Hematopoietic multipotent progenitor cell (in vitro differentiated cells): ENCODE results near the gene RSPH6A. TPM values are rescaled to one million over a fixed set of nuclear protein-coding genes. Genes with fewer than 3 reads are reported as not detected.

ENCODE experiments used
- DNase-seq, 3 donors: peaks; one replicate each; pipeline ENCODE4 v3.0.0-alpha.2; 2011 to 2015; ENCODE audit warnings: low read depth in 2 of 3, low spot score in 2 of 3
- total RNA-seq: library from RNA; depleted of rRNA; stranded (reverse); fragments of >200 nt; gene quantifications from one replicate; pipeline ENCODE4 v1.2.3, GENCODE V29; 2012

RSPH6A gene
- total RNA-seq, 1 donor = 0.27 TPM

DNA sequence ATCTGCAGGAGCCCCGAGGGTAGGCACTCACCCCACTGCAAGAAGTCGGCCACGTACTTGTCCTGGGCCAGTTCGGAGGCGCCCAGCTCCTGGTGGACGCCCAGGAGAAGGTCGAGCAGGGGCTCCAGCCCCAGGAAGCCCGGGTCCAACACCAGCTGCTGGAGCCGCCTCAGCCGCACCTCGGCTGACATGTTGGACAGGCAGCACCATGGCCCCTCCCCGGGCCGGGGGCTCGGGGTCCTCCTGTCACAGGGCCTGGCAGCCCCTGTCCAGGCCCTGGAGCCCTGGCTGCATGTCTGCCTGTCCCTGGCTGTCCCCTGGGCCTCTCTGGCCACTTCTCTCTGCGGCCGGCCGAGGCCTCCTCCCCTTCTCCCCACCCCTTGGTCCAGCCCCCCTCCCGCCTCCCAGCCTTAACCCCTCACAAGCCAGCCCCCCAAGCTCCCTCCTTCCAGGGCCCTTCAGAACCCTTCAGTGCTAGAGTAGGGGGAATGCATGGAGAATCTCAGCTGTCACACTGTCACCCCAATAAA is 32.9 kb downstream of the RSPH6A start, which contains the start of gene DMPK:
TSS of gene DMPK (minus strand) at position 329 of the 530 bp plus-strand sequence. CDS start at position 191, 138 bp downstream.
- no peak for DNase-seq

DNA sequence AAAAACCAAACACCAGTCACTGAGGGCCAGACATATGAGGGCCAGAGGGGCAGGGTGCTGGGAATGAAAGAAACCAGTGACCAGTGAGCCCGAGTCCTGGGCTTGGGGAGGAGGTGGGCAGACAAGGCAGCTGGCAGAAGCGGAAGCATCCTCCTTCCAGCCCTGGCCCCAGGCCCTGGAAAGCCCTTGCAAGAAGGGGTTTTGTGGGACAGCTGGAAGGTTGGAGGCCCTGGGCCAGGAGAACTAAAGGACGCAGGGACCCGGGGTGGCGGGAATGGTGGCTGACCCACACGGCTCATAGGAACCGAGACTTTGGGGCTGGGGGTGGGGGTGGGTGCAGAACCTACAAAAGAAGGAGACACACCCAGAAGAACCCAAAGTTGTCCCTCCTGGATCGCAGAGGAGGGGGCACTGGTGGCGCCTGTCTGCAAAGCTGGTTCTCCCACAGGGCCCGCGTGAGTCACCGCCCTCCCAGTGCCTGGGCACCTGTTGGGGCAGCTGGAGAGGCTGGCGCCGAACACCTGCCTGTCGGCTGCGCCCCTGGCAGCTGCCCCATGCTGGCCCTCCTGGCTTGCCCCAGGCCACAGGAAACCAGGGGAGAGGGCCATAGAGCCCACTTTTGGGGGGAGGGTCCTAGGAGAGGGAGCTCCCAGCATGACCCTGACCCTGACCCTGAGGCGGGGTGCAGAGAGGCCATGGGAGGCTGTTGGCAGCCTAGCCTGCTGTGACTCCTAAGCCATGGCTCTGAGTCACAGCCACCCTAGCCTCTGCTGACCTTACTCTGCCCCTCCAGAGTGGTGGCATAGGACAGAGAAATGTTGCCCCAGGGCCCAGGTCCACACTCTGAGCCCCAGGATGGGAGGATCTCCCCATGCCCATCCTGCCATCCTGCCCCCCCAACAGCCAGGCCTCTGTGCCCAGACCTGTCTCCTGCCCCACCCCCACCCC is 33.6 kb downstream of the RSPH6A start:
- DNase-seq = no peak

DNA sequence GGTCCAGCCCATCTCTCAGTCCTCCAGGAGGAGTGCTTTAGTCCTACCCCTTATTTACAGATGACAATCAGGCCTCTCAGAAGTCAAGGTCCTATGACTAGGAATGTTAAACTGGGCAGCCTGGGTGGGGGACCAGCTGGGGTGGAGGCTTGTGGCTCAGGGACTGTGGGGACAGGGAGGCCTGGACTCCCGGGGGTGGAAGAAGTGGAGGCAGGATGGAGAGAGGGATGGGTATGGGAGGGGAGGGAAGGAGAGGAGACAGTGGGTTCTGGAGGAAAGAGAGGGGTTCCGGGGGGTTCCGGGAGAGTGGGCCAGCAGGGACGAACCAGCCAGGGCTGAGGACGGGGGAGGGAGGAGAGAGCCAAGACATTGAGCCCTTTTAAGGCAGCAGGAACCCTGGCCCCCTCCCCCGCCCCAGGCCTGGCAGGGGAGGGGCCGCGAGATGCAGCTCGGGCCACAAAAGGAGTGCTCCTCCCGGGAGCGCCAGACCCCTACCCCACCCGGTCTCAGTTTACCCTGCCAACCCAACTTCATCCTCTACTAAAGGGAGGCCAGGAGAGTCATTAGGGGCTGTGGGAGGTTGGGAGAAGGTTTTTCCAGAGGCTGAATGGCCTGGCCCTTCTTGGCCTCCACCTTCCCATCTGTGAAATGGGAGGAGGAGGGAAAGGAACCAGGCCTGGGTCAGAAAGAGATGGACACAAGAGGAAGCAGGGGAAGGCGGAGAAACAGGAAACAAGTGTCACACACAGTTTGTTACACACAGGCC is 34.5 kb downstream of the RSPH6A start:
- no peak for DNase-seq

DNA sequence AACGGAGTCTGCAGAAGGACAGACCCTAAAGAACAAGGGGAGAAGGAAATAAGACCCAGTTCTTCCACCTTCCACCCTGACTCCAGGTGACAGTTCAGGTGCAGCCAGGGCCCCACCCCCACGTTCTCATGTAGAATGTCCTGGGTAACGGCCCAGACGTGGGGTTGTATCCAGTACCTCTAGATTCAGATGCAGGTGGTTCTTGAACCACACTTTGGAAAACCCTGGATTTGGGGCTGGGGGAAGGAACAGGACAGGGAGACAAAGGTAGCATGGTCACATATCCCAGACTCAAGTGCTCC is 35.0 kb downstream of the RSPH6A start:
- DNase-seq = no peak

DNA sequence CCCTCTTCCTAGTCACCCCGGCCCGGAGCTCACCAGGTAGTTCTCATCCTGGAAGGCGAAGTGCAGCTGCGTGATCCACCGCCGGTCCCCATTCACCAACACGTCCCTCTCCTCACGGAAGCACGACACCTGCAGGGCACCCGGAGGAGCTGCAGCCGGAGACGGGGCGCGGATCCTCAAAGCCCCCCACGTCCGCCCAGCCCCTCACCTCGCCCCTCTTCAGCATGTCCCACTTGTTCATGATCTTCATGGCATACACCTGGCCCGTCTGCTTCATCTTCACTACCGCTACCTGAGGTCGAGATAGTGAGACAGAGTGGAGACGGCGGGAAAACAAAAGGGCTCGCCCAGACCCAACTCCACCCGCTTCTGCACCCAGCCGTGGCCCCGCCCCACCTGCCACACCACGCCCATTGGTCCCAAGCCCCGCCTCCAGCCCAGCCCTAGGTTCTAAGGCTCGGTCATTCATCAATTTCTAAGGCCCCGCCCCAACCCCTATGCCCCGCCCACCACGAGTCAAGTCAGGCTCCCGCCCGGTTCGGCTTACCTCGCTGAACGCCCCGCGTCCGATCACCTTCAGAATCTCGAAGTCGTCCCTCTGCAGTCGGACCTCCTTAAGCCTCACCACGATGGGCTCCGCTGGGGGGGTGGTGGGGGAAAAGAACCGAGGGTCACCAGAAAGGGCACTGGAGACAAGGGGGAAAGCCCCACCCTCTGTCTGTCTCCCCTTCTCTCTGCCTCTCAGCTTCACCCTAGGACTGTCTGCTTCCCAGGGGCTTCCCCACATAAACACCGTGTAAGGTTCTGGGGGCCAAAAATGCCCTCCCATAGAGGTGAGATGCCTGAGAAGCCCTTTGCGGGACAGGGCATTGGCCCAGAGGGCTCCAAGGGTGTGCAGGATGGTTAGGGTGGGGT is 35.6 kb downstream of the RSPH6A start:
- DNase-seq = peak; percentile 42 to 78 (median 74)

DNA sequence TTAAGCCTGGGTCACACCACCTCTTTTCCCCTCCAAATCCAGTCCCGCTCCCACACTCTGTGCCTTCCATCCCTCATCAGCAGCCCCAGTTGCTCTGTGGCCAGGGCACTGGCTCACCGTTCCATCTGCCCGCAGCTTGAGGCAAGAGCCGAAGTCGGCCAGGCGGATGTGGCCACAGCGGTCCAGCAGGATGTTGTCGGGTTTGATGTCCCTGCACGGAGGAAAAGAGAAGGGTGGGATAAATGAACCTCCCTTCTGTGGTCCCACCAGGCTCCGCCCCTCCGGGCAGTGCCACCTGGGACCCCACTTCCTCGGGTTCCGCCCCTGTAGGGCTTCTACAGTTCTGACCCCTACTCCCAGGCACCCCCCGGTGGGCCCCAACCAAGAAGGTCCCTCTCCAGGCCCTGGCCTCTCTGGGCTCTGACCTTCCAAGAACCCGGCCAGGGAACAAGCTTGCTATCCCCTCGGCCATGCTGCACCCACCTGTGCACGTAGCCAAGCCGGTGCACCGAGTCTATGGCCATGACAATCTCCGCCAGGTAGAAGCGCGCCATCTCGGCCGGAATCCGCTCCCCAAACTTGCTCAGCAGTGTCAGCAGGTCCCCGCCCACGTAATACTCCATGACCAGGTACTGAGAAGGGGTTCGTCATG is 37.0 kb downstream of the RSPH6A start:
- no peak for DNase-seq

DNA sequence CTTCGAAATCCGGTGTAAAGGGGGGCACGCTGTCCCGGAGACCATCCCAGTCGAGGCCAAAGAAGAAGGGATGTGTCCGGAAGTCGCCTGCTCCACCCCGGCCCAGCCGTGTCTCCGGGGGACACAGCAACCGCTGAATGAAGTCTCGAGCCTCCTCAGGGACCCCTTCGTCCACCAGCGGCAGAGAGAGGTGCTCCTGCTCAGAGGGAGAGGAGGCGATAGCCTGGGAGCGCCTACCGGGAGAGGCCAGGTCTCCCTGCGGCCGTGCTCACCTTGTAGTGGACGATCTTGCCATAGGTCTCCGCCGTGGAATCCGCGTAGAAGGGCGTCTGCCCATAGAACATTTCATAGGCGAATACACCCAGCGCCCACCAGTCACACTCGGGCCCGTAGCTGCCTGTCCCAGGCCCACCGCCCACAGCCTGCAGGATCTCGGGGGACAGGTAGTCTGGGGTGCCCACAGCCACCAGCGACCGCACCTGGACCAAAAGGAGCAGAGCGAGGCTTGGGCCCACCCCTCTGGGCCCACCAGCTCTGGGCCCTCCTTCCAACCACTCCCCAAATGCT is 37.6 kb downstream of the RSPH6A start:
- no peak for DNase-seq

DNA sequence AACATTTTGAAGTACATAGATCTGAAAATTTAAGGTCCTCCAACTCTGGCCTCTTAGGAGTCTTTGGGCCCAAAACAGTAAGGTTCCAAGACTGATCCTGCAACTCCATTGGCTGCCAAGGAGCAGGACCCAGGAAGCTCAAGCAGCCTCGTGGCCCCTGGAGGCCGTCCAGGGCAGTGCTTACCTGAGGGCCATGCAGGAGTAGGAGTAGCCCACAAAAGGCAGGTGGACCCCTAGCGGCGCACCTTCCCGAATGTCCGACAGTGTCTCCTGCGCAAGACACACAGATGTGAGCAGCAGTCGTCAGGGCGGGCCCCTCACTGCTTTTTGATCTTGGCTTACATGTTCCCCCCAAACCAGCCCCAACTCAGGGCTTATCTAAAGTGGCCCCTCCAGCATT is 40.3 kb downstream of the RSPH6A start:
- no peak for DNase-seq

DNA sequence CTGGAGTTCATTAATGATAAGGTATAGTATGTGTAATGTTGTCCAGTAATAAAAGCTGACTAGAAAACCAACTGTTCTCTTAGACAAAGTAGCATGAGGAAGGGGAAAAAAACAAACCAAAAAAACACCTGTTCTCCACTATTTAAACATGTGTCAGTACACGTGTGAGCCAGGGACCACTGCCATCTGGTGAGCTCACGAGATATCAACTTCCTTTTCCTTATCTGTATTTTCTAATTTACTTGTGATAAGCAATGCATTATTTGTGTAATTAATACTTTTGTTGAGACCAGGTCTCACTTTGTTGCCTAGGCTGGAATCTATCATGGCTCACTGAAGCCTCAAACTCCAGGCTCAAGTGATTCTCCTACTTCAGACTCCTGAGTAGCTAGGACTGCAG is 41.7 kb downstream of the RSPH6A start:
- no peak for DNase-seq

DNA sequence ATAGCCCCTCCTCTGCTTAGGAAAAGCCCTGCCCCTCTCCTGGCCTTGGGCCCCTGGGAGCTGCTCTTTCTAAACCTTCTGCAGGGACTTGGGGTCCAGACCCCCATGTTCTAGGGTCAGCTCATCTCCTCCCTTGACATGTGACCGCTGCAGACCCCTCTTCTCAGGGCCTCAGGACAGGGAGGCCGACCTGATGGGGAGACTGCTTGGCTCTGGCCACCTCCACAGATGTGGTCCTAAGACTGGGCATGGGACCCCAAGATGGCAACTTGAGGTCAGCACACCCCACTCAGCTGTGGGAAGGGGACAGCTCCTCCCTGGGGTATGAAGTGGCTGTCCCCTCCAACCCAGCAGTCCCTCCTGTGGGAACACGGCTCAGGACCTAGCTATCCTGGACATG is 42.2 kb downstream of the RSPH6A start:
- no peak for DNase-seq

DNA sequence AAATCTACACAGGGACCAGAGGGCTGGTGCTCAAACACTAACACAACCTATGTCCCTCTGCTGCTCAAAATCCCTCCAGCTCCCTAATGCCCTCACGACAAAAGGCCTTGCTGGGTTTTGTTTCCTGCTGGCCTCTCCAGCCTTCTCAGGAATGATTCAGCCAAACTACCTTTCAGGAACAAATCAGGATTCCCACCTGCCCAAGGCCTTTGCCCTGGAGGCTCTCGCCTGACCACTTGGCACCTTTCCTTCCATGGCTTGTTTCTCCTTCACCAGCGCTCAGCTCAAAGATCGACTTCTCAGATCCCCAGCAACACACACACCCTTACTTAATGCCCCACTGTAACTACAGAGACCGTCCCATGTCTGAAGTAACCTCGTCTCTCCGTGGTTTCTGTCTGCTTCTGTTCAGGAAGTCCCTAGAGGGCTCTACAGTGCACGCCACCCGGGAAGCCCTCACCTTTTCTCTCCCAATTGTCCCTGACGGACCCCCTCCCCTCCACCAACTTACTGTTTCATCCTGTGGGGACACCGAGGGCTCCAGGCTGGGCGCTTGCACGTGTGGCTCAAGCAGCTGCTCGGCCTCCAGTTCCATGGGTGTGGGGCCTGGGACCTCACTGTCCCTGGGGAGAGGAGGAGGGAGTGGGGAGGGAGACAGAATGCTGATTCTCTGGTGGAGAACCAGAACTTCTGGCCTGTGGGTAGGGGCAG is 42.8 kb downstream of the RSPH6A start:
- no peak for DNase-seq

DNA sequence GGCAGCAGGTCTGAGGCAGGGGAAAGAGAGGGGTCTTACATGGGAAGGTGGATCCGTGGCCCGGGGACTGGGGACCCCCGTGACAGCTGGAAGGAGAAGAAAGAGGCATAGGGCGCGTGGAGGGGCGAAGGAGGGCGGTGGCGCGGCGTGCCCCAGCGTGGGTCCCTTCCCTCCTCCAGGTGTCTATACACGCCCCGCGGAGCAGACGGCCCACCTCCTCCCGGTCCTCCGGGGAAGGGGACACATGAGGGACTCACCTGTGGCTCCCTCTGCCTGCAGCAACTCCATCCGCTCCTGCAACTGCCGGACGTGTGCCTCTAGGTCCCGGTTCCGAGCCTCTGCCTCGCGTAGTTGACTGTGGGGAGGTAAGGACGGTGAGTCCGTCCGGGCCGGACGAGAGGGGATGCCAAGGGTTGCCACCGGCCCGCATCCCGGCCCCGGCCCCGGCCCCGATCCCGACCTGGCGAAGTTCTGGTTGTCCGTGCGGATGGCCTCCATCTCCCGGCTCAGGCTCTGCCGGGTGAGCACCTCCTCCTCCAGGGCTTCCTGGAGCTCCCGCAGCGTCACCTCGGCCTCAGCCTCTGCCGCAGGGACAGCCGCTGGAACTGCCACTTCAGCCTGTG is 43.7 kb downstream of the RSPH6A start:
- no peak for DNase-seq

DNA sequence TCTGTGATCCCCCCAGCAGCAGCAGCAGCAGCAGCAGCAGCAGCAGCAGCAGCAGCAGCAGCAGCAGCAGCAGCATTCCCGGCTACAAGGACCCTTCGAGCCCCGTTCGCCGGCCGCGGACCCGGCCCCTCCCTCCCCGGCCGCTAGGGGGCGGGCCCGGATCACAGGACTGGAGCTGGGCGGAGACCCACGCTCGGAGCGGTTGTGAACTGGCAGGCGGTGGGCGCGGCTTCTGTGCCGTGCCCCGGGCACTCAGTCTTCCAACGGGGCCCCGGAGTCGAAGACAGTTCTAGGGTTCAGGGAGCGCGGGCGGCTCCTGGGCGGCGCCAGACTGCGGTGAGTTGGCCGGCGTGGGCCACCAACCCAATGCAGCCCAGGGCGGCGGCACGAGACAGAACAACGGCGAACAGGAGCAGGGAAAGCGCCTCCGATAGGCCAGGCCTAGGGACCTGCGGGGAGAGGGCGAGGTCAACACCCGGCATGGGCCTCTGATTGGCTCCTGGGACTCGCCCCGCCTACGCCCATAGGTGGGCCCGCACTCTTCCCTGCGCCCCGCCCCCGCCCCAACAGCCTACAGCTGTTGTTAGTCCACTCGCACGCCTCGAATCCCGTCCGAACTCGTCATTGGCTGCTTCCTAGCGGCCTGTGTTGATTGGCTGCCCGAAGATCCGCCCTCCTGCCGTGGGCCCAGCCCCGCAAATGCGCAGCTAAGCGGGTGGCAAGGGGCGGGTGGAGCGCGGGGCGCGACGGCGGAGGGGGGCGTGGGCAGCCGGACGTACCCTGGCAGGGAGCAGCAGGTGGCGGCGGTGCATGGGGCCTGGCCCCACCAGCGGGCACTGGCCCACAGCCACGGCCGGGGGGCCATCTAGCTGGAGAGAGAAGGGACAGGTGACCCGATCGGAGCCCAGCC is 44.7 kb downstream of the RSPH6A start:
- DNase-seq = peak; percentile 84 to 96 (median 94)

DNA sequence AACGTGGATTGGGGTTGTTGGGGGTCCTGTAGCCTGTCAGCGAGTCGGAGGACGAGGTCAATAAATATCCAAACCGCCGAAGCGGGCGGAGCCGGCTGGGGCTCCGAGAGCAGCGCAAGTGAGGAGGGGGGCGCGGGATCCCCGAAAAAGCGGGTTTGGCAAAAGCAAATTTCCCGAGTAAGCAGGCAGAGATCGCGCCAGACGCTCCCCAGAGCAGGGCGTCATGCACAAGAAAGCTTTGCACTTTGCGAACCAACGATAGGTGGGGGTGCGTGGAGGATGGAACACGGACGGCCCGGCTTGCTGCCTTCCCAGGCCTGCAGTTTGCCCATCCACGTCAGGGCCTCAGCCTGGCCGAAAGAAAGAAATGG is 45.3 kb downstream of the RSPH6A start:
- peak in 2 of 3 donors; percentile 65 to 74 for DNase-seq

DNA sequence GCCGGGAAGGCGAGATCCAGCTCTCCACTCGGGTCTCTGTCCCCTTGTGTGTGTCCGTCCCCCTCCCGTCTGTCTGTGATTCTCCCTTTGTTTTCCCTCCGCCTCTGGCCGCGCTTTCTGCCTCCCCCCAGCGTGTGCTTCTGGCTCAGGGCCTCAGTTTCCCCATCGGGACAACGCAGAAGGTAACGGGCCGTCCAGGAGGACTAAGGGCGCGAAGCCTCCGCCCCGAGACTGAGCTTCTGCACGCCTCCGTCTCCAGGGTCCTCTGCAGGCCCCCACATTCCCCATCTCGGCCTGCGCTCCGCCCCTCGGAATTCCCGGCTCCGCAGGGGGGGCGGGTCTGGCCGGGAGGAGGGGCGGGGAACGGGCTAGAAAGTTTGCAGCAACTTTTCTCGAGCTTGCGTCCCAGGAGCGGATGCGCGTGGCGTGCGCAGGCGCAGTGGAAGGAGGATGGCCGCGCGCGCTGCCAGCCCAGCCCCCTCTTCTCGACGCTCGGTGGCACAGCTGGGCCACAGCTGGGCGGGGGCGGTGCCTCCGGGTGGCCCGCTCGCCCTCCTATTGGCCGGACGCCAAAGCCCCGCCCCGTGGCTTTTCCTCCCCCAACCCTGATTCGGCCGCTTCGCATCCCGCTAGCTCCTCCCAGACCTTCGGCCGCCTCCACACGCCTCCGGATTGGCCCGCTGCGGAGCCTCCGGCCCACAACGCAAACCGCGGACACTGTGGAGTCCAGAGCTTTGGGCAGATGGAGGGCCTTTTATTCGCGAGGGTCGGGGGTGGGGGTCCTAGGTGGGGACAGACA is 45.9 kb downstream of the RSPH6A start, which contains the start of gene SIX5:
TSS of gene SIX5 (minus strand) at position 269 of the 799 bp plus-strand sequence. CDS start 408 bp downstream, outside the sequence.
- DNase-seq = peak; percentile 92 to 96 (median 95)

DNA sequence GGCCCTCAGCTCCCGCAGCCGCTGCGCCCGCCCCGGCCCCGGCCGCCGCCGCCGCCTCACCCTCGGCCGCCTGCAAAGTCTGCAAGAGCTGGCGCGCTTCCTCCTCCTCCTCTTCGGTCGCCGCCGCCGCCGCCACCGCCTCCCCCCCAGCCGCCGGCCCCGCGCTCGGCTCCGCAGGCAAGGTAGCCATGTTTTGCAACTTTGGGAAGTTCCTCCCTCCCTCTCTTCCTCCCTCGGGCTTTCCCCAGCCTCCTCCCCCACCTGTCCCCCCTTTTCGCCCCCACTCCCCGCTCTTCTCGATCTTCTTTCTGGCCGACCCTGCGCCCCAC is 46.5 kb downstream of the RSPH6A start:
- DNase-seq = no peak
